ENCODE measurements around the gene ARL4A. TPM values are rescaled to one million over a fixed set of nuclear protein-coding genes. Genes with fewer than 3 reads are reported as not detected.

Gene ARL4A
- total and polyA plus RNA-seq, 10 of the 15 experiments (the other 5 are each of a cell fraction or from before 2014, with no cell fraction given), result 0.35 to 4.6 (median 2.7) TPM

DNA sequence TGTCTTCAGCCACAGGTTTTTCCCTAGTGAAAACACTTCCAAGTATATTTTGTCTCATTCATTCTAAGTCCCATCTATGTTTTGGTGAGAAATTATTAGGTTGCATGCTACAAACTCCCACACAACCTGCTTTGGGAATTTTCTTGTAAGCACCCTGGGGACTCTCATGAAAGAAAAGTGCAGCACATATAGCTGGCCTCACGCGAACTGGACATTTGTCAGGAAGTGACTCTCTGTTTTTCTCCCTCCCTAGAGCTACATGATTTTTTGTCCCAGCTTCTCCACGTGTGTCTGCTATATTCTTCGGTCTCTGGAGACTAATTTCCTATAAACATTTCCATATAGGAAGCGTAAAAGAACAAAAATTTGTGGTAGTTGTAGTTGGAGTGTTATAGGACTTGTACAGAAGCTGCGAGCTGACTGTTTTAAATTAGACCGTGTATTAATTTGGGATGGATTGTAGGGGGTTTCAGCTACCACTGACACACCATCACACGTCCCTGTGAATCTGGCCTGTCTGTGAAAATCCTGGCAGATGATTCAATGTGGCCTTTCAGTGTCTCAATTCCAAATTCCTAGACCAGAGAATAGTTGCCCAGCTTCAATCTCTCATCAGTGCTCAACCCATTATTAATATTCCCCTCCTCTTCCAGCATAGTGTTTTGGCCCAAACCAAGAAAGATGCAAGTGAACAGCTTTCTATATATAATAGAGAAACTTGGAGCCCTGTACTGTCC, 40.2 kb downstream of the ARL4A start:
- H3K4me2 ChIP-seq (ENCODE audit: control insufficient read depth, insufficient read depth), result no peak overlapping the region
- ChIA-PET CTCF (no interaction called here), RAD21 (ENCODE audit: unreplicated experiment) (no interaction called here), SMC1A (ENCODE audit: uncharacterized antibody, unreplicated experiment) (interaction anchor here (0.9 kb wide), 1 partner anchor 491 kb away, joined by 3 read pairs; no protein-coding TSS in a partner anchor), POLR2A (no interaction called here)
- ATAC-seq, result no peak
- no peaks in the 10 kb centered on the region for H4K20me1 ChIP-seq (ENCODE audit: control insufficient read depth, insufficient read depth)
- H3K36me3 ChIP-seq (ENCODE audit: control insufficient read depth in 2 of 2, insufficient read depth in 2 of 2, low read length in 1 of 2), result no peaks in the 10 kb centered on the region
- 35% methylated on average over 8 of the region's 8 CpGs for WGBS (ENCODE audit: insufficient coverage, insufficient replicate concordance, low lambda C conversion rate, missing lambda C conversion rate)
- H2AFZ ChIP-seq (ENCODE audit: control insufficient read depth, low read depth, low read length), result no peak overlapping the region
- no peak for FAIRE-seq
- no peaks in the 10 kb centered on the region for H3K4me1 ChIP-seq (ENCODE audit: control insufficient read depth, insufficient read depth, low read length)
- BruUV-seq (replicated peaks), result no TSS peak
- H3K27me3 ChIP-seq (replicated peaks in 1 of 2; ENCODE audit: control insufficient read depth in 2 of 2, insufficient read depth in 2 of 2, low read length in 1 of 2), result no peaks in the 10 kb centered on the region
- in situ Hi-C loops (cut with MboI) (no loop called here), intact Hi-C loops (cut with micrococcal nuclease; ENCODE audit: unreplicated experiment) (no loop called here)
- no peak overlapping the region for H3K9ac ChIP-seq (ENCODE audit: control insufficient read depth, insufficient read depth, low read length)
- TF ChIP-seq SMAD1 (IDR thresholded peaks at IDR 0.05; ENCODE audit: low read depth, partially characterized antibody) (no peak), PML (IDR thresholded peaks at IDR 0.05; ENCODE audit: low read length) (no peak), JUND (IDR thresholded peaks at IDR 0.05; ENCODE audit: low read depth, low read length) (no peak), EED (IDR thresholded peaks at IDR 0.05; ENCODE audit: low read depth) (no peak), CEBPB (IDR thresholded peaks at IDR 0.05; ENCODE audit: borderline replicate concordance in 1 of 2, low read depth in 2 of 2, low read length in 2 of 2) (no peak), HSF1 (IDR thresholded peaks at IDR 0.05; ENCODE audit: low read depth, low read length) (no peak), NFYA (IDR thresholded peaks at IDR 0.05; ENCODE audit: borderline replicate concordance, low read depth, low read length) (no peak), RAD51 (IDR thresholded peaks at IDR 0.05) (no peak), LARP7 (IDR thresholded peaks at IDR 0.05) (no peak), CBFB (IDR thresholded peaks at IDR 0.05; ENCODE audit: low read depth) (no peak)
- TF ChIP-seq, protein P1, sequence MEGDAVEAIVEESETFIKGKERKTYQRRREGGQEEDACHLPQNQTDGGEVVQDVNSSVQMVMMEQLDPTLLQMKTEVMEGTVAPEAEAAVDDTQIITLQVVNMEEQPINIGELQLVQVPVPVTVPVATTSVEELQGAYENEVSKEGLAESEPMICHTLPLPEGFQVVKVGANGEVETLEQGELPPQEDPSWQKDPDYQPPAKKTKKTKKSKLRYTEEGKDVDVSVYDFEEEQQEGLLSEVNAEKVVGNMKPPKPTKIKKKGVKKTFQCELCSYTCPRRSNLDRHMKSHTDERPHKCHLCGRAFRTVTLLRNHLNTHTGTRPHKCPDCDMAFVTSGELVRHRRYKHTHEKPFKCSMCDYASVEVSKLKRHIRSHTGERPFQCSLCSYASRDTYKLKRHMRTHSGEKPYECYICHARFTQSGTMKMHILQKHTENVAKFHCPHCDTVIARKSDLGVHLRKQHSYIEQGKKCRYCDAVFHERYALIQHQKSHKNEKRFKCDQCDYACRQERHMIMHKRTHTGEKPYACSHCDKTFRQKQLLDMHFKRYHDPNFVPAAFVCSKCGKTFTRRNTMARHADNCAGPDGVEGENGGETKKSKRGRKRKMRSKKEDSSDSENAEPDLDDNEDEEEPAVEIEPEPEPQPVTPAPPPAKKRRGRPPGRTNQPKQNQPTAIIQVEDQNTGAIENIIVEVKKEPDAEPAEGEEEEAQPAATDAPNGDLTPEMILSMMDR (IDR thresholded peaks at IDR 0.05 in 2 of 3, conservative IDR thresholded peaks at IDR 0.05 in 1 of 3; ENCODE audit: control insufficient read depth in 2 of 3, extremely low read depth in 1 of 3, insufficient read depth in 1 of 3, low read depth in 3 of 3, low read length in 3 of 3), result no peak
- TF ChIP-seq, protein P2, sequence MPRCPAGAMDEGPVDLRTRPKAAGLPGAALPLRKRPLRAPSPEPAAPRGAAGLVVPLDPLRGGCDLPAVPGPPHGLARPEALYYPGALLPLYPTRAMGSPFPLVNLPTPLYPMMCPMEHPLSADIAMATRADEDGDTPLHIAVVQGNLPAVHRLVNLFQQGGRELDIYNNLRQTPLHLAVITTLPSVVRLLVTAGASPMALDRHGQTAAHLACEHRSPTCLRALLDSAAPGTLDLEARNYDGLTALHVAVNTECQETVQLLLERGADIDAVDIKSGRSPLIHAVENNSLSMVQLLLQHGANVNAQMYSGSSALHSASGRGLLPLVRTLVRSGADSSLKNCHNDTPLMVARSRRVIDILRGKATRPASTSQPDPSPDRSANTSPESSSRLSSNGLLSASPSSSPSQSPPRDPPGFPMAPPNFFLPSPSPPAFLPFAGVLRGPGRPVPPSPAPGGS (IDR thresholded peaks at IDR 0.05; ENCODE audit: borderline replicate concordance, insufficient read depth, low read depth, low read length, poor library complexity, severe bottlenecking), result no peak
- H3K4me3 ChIP-seq, result no peak overlapping the region
- no peaks in the 10 kb centered on the region for H3K9me3 ChIP-seq (replicated peaks; ENCODE audit: control insufficient read depth, insufficient read depth, low read length)
- DNase-seq (ENCODE audit: low read depth, low spot score), result no peak
- no peaks in the 10 kb centered on the region for H3K79me2 ChIP-seq (ENCODE audit: control insufficient read depth, insufficient read depth, low read length)
- H3K27ac ChIP-seq (ENCODE audit: control insufficient read depth, insufficient read depth), result no peak overlapping the region
